Measurements from ENCODE around the gene KMT2C. TPM values are rescaled to one million over a fixed set of nuclear protein-coding genes. Genes with fewer than 3 reads are reported as not detected.

The KMT2C gene
- total and polyA plus RNA-seq, 2 of the 8 experiments (the other 6 are each of a cell fraction or from before 2014, with no cell fraction given): 9.1 to 40.8 TPM

- Histone ChIP-seq H2AK5ac (ENCODE audit: low read depth, low read length) (no peak overlapping the region), H4K20me1 (replicated peaks in 1 of 2; ENCODE audit: control insufficient read depth in 1 of 2, insufficient read depth in 2 of 2, low read length in 2 of 2) (no peaks in the 10 kb centered on the region), H2AFZ (ENCODE audit: low read length) (no peak overlapping the region), H3K79me2 (ENCODE audit: control insufficient read depth in 1 of 2, insufficient read depth in 2 of 2, low read length in 2 of 2) (no peaks in the 10 kb centered on the region), H4K5ac (ENCODE audit: insufficient read length, low read depth, low read length) (no peak overlapping the region), H3K27me3 (replicated peaks in 1 of 4; ENCODE audit: control insufficient read depth in 3 of 4, extremely low read depth in 1 of 4, insufficient read depth in 3 of 4, low read length in 3 of 4) (no peaks in the 10 kb centered on the region; a peak in 2 of 7 replicates), H3K4me2 (ENCODE audit: insufficient read depth in 1 of 2, low read depth in 2 of 2, low read length in 2 of 2) (no peak overlapping the region), H2BK15ac (ENCODE audit: low read length) (no peak overlapping the region), H3K4me3 (ENCODE audit: extremely low read depth in 1 of 4, insufficient read depth in 2 of 4, low read depth in 3 of 4, low read length in 4 of 4) (no peak overlapping the region), H2BK20ac (ENCODE audit: low read length) (no peak overlapping the region), H3K36me3 (ENCODE audit: control insufficient read depth in 2 of 4, insufficient read depth in 4 of 4, low read length in 3 of 4) (no peaks in the 10 kb centered on the region), H3K23ac (ENCODE audit: insufficient read length) (no peak overlapping the region), H4K8ac (ENCODE audit: extremely low read depth, insufficient read depth, low read length) (no peak overlapping the region), H3K9me3 (ENCODE audit: insufficient read depth in 2 of 2, low read depth in 1 of 2, low read length in 1 of 2) (no peaks in the 10 kb centered on the region), H3K23me2 (ENCODE audit: low read depth, low read length) (no peaks in the 10 kb centered on the region), H3K27ac (ENCODE audit: low read depth, low read length) (no peak overlapping the region), H3K56ac (replicated peaks; ENCODE audit: insufficient read length, low read depth, low read length) (no peak overlapping the region), H3K14ac (ENCODE audit: insufficient read length) (no peak overlapping the region), H3K4ac (replicated peaks; ENCODE audit: insufficient read length, low read depth, low read length) (no peak overlapping the region), H3K9ac (replicated peaks in 1 of 4; ENCODE audit: extremely low read depth in 1 of 4, low read depth in 3 of 4, low read length in 3 of 4) (no peak overlapping the region), H2BK120ac (replicated peaks; ENCODE audit: low read depth, low read length) (no peak overlapping the region), H4K91ac (replicated peaks; ENCODE audit: insufficient read length, low read length) (no peak overlapping the region), H3K79me1 (ENCODE audit: low read depth, low read length) (no peaks in the 10 kb centered on the region), H3K18ac (ENCODE audit: extremely low read depth, low read length) (no peak overlapping the region), H3K4me1 (replicated peaks in 1 of 4; ENCODE audit: control insufficient read depth in 3 of 4, insufficient read depth in 4 of 4, low read length in 3 of 4) (no peaks in the 10 kb centered on the region), H2BK5ac (ENCODE audit: low read depth, low read length) (no peak overlapping the region), H2BK12ac (ENCODE audit: low read depth, low read length) (no peak overlapping the region)
- TF ChIP-seq SP2 (IDR thresholded peaks at IDR 0.05; ENCODE audit: low read length) (no peak), NANOG (IDR thresholded peaks at IDR 0.05; ENCODE audit: insufficient read depth, low read depth, low read length, poor library complexity, severe bottlenecking) (no peak), HDAC6 (IDR thresholded peaks at IDR 0.05; ENCODE audit: low read depth, low read length) (no peak)
- WGBS, 2 experiments (ENCODE audit: extremely low coverage in 1 of 2, insufficient coverage in 1 of 2, insufficient read length in 1 of 2, insufficient replicate concordance in 2 of 2, low coverage in 1 of 2, low lambda C conversion rate in 2 of 2, missing lambda C conversion rate in 1 of 2): 95% methylated on average over 7 of the region's 7 CpGs; no CpG with 5 or more reads in 1 of the 2 experiments
- ChIA-PET POLR2A (ENCODE audit: partially characterized antibody) (no interaction called here), CTCF (ENCODE audit: partially characterized antibody) (no interaction called here)
- DNase-seq (ENCODE audit: low read depth in 1 of 2, low spot score in 2 of 2) (no peak), FAIRE-seq (no peak)
Measured at GRCh38 chr7:152442330-152442835, 6.6 kb upstream of the KMT2C start.

Data from H1 (cell line).